ENCODE data around the gene PSTPIP2.
"Not testable (repeated sequence)": the region's sequence is repeated elsewhere in the genome, so short reads cannot be mapped to it uniquely, and the experiment has no call there.

PSTPIP2 gene

DNA sequence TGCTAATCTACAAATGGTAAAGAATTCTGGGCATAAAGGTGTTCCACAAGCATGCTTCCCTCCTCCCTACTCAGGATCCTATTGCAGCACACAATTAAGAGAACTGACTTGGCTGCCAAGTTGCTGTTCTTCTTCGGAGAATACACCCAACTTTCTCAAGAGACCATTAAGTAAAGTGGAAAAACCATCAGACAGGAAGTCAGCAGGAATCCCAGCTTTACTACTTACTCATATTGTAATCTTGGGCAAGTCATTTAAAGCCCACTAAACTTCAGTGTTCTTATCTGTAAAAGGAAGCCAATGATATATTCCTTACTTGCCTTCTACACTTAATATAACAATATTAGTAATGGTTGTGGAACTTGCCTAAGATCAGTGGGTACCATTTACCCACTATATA, 37.8 kb downstream of the PSTPIP2 start:
- no peak for DNase-seq

DNA sequence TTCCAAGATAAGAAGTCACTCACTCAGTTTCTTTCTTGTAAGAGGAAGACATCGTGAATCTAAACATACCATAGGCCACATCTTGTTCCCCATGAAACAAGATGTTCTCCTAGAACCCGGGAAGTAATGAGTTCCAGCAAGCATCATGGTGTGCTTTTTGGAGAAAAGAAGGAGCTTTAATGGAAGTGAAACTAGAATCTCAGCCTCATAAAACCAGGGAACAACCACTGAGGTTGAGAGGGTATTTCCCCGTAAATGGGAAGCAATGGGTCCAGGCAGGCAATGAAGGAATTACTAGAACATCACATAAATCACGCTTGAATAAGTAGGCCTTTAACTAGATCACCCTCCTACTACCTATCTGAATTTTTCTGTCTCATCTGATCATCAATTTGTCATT, 40.3 kb downstream of the PSTPIP2 start:
- no peak for DNase-seq

DNA sequence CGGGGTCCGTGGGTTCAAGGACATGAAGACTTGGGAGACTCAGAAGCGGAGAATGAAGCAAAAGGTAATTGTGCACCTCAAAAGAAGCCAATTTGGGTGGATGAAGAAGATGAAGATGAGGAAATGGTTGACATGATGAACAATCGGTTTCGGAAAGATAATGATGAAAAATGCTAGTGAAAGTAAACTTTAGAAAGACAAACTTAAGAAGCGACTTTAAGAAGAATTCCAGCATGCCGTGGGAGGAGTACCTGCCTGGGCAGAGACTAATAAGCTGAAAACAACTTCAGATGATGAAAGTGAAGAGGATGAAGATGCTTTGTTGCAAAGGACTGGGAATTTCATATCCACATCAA, 43.5 kb downstream of the PSTPIP2 start:
- DNase-seq: no peak

DNA sequence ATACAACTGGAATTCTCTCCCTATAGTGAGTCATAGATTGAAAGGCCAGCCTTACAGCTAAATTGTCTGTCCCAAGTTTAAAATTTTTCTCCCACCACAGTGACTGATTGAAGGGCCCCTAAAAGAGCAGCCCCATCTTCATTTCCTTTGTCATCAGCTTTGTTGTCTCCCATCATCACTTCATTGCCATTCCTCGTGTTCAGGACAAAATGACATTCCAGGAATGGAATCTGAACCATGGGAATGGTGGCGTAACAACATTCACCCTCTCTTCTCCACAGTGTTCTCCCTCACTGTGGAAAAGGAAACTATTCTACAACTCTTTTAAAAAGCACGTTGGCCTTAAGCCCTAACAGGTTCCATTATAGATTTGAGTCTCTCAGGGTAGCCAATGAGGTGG, 52.1 kb downstream of the PSTPIP2 start:
- no peak for DNase-seq

- no peak for DNase-seq
Observed at GRCh38 chr18:46013484-46014189, 58.4 kb downstream of the PSTPIP2 start.

DNA sequence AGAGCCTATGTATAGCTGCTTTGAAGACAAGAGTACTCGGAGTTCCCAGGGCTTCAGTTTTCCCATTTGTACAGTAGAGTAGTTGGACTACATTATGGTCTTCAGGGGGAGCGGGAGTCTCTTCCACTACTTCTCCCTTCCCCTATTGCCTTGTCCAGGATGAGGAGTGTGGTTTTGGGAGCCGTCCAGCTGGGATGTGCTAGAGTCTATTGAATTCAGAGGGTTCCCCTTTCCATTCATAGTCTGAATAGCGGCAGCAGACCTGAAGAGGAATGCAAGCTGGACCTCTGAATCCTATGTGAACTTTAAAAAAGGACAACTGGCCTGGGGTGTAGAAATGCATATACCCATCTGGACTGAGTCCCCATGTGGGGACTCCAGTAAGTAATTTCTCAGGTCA, 61.4 kb downstream of the PSTPIP2 start:
- no peak for DNase-seq

DNA sequence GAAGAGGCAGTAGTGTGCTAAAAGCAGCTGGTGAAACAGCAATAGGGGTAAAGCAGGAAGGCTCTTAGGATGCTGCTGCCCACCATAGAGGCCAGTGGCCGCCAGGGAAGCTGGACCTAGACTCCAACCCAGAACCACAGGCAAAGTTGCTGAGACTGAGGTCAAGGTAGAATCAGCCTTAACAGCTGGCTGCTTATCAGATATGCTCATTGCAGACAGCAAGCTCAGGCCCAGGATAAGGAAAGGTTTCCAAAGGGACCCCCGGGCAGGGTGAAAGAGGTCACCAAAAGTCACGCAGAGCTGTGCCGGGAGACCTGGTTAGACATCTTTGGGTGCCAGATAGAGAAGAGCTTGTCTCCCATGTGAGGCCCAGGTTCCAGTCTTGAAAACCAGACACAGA, 62.0 kb downstream of the PSTPIP2 start:
- DNase-seq: no peak

- DNase-seq: no peak
Observed at GRCh38 chr18:46009125-46009840, 62.8 kb downstream of the PSTPIP2 start.

- no peak for DNase-seq
Observed at GRCh38 chr18:46008531-46008930, 63.5 kb downstream of the PSTPIP2 start.

- DNase-seq: no peak
Observed at GRCh38 chr18:46007165-46007564, 64.9 kb downstream of the PSTPIP2 start.

DNA sequence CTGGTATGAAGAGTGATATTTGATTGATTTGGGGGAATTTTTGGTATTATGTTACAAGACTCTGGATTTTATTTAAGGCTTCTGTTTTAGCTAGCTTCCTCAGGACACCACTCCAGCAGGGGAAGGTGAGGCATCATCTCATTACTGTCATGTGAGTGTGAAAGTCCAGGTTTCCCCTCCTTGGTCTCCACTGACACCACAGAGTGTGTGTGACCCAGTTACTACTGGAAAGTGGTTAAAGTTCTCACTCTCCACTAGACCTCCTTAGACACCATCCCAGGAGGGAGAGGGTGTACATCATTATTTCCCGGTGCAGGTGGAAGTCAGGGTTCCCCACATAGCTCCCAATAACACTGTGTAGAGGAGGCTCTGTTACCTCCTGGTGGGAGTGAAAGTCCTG, 69.1 kb downstream of the PSTPIP2 start:
- no peak for DNase-seq

- DNase-seq: no peak
Observed at GRCh38 chr18:46001892-46002291, 70.2 kb downstream of the PSTPIP2 start.

DNA sequence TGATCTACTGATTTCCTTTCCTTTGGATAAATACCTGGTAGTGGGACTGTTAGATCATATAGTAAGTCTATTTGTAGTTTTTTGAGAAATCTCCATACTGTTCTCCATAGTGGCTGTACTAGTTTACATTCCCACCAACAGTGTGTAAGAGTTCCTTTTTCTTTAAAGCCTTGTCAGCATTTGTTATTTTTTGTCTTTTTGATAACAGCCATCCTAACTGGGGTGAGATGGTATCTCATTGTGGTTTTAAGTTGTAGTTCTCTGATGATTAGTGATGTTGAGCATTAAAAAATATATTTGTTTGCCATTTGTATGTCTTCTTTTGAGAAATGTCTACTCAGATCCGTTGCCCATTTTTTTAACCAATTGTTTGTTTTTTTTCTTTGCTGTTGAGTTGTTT, 71.0 kb downstream of the PSTPIP2 start:
- DNase-seq: no peak

DNA sequence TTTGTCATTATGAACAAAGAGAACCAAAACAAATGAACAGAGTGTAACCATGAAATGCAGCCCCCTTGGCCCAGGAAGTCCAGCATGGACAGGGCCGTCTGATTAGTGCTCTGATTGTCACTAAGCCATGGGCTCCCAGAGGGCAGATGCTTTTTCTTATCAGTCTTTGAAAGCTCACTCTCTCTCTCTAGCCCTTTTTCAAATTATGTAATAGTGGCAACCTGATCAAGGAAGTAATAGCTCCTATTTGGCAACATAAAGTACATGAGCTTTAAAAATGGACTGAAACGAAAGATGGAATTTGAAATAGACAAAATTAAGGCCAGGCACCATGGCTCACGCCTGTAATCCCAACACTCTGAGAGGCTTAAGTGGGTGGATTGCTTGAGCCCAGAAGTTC, 72.5 kb downstream of the PSTPIP2 start:
- no peak for DNase-seq

GRCh38 chr18:45998244-45998643, 73.8 kb downstream of the PSTPIP2 start:
- no peak for DNase-seq

- DNase-seq: no peak
Observed at GRCh38 chr18:45997700-45998151, 74.3 kb downstream of the PSTPIP2 start.

- DNase-seq: no peak
Observed at GRCh38 chr18:45995461-45995860, 76.6 kb downstream of the PSTPIP2 start.

GRCh38 chr18:45993438-45993837, 78.6 kb downstream of the PSTPIP2 start:
- no peak for DNase-seq

DNA sequence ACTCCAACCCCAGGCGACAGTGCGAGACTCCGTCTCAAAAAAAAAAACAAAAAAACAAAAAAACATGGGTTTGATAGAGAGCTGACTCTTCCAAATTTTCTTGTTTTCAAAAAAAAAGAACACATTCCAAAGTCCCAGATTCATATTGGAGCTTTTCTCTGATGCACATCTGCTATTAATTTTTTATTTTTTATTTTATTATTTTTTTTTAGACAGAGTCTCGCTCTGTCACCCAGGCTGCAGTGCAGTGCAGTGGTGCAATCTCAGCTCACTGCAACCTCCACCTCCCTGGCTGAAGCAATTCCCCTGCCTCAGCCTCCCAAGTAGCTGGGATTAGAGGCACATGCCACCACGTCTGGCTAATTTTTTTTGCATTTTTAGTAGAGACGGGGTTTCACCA, 79.5 kb downstream of the PSTPIP2 start:
- not testable (repeated sequence) for DNase-seq

DNA sequence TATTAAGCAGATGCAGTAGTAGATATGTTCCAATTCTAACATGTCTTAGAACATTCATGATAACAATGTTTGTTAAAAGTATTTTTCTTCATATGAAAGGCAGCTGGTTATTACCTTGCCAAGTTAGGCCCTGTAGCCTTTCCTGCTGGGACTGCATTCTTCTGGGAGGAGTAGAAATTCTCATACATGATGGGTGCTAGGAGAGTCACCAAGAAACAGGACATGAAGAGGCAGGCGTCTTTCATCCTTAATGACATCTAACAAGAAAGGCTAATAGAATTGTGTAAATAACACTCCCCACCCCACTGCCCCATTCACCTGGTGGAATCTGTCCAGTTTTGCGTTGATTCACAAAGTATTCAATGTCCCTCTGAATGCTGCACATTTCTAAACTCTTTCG, 80.3 kb downstream of the PSTPIP2 start:
- DNase-seq: no peak

- DNase-seq: no peak
Observed at GRCh38 chr18:45984546-45985235, 87.4 kb downstream of the PSTPIP2 start.

DNA sequence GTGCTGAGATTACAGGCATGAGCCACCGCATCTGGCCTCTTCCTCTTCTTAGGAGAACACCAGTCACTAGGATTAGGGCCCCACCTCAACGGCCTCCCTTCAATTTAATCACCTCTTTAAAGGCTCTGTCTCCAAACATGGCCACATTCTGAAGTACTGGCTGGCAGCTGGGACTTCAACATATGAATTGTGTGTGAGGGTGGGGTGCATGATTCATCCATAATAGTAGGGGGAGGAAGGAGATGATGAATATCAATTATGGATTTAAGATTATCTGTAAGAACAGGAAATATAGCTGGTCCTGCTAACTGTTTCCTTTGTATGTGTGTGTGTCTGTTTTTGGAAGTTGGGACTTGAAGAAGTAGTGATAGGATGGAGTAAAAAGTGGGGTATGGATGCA, 90.2 kb downstream of the PSTPIP2 start:
- no peak for DNase-seq

DNA sequence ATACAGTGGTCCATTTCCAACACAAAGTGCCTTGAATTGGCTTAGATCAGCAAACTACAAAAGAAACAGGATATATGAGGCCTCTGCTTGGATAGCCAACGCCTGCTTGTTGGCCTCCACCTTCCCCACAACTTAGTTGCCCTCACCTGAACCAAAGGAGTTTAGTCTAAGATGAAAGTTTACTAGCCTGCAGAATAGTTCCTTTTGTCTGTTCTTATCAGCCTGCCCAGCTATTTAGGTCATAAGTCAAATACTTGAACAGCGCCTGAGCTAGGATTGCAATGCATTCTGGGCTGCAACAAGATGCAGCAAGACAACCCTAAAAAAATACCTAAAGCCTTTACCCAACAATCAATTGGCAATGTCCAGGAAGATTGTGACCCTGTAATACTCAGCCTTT, 91.8 kb downstream of the PSTPIP2 start:
- DNase-seq: no peak

DNA sequence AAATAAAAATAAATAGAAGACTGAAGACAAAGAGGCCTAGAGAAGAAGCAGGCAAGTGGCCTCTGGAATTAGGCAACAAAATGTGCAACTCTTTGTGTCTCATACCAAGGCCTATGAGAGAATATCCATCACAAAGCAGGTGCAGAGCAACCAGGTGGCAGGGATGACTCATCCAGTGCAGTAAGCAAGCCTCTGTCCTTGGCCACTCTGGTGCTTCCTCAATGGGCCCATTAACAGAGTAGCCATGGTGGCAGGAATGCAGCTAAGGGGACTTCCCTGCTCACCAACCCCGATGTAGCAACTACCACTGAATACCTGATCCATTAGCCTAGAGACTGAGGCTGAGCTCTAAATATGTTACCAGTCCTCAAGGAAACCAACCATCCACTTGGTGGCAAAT, 94.0 kb downstream of the PSTPIP2 start:
- DNase-seq: no peak
